Measurements from ENCODE around the gene BRD3.
A peak's percentile ranks its signal among the peaks of the same experiment; 100 is the strongest.

Gene BRD3

DNA sequence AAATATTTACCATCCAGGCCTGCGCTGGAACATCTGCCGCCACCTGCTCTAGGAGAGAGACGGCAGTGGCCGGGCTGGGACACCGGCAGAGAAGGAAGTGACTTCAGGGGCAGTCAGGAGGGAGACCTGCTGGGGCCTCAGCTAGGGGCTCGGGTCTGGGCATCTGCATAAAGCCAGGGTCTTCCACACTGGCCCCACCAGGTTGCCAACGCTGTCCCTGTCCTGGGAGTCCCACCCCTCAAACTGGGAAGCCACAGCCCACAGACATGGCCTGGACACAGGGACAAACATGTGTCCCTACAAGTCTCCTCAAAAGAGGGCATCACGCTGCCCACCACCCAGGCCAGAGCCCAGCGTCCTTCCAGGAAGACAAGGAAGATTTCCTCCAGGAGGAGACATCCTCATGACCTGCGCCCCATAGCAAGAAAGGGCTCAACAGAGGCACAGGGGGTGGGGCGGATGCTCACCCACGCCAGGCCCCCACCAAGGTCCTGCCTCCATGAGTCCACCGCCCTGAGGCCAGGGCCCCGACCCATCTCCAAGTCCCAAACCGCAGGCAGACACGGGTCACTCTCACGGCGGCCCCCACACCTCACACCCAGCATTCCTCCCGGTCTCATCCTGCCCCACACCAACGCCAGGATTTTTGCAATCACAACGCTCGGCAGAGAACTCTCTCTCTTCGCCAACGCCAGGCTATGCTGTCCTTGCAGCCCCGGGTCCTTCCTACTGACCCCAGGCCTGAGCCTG, 84.7 kb downstream of the BRD3 start:
- TF ChIP-seq, protein P1, sequence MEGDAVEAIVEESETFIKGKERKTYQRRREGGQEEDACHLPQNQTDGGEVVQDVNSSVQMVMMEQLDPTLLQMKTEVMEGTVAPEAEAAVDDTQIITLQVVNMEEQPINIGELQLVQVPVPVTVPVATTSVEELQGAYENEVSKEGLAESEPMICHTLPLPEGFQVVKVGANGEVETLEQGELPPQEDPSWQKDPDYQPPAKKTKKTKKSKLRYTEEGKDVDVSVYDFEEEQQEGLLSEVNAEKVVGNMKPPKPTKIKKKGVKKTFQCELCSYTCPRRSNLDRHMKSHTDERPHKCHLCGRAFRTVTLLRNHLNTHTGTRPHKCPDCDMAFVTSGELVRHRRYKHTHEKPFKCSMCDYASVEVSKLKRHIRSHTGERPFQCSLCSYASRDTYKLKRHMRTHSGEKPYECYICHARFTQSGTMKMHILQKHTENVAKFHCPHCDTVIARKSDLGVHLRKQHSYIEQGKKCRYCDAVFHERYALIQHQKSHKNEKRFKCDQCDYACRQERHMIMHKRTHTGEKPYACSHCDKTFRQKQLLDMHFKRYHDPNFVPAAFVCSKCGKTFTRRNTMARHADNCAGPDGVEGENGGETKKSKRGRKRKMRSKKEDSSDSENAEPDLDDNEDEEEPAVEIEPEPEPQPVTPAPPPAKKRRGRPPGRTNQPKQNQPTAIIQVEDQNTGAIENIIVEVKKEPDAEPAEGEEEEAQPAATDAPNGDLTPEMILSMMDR (IDR thresholded peaks at IDR 0.05; ENCODE audit: poor library complexity, severe bottlenecking): no peak
- peaks cover 27% of the 10 kb centered on the region for H3K36me3 ChIP-seq (ENCODE audit: low read depth)
- no peak overlapping the region for H3K4me3 ChIP-seq (ENCODE audit: severe bottlenecking)
- H3K9me3 ChIP-seq (ENCODE audit: severe bottlenecking): no peaks in the 10 kb centered on the region
- no peaks in the 10 kb centered on the region for H3K27me3 ChIP-seq (ENCODE audit: insufficient read depth, poor library complexity, severe bottlenecking)
- ATAC-seq (ENCODE audit: low read depth) (no peak), DNase-seq (ENCODE audit: low spot score) (peak; percentile 57)
- no peak overlapping the region for H3K27ac ChIP-seq (ENCODE audit: poor library complexity, severe bottlenecking)
- no peaks in the 10 kb centered on the region for H3K4me1 ChIP-seq (ENCODE audit: insufficient read depth, poor library complexity, severe bottlenecking)

DNA sequence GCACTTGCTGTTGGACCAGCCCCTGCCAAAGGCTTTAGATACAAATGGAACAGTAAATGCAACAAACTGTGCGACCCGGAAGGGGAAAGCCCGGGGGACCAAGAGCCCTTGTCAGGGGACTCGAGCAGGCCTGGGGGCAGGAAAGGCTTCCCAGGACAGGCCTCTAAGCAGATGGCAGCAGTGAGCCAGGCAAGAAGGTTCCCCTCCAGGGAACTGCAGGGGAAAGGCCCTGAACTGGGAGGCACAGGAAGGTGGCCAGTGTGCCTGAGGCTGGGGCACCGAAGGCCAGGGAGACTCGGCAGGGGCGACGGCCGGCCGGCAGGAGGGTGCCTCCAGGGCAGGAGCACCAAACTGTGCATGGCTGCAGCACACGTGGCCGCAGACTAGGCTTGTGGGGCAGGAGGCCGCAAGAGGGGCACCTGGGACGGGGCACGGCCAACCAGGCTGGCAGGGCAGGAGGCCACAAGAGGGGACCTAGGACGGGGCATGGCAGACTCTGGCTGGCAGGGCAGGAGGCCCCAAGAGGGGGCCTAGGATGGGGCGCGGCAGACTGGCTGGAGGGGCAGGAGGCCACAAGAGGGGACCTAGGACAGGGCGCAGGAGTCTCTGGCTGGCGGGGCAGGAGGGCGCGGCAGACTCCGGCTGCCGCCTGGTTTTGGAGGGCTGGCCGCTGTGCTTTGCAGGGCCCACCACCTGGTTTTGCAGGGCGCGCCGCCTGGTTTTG, 85.7 kb downstream of the BRD3 start:
- TF ChIP-seq, protein P1 (IDR thresholded peaks at IDR 0.05; ENCODE audit: poor library complexity, severe bottlenecking): no peak
- ATAC-seq (ENCODE audit: low read depth) (no peak), DNase-seq (ENCODE audit: low spot score) (peak; percentile 45)
- H3K27ac ChIP-seq (ENCODE audit: poor library complexity, severe bottlenecking): no peak overlapping the region
- no peak overlapping the region for H3K4me3 ChIP-seq (ENCODE audit: severe bottlenecking)
- H3K36me3 ChIP-seq (ENCODE audit: low read depth): peaks cover 21% of the 10 kb centered on the region
- H3K27me3 ChIP-seq (ENCODE audit: insufficient read depth, poor library complexity, severe bottlenecking): no peaks in the 10 kb centered on the region
- no peaks in the 10 kb centered on the region for H3K9me3 ChIP-seq (ENCODE audit: severe bottlenecking)
- H3K4me1 ChIP-seq (ENCODE audit: insufficient read depth, poor library complexity, severe bottlenecking): no peaks in the 10 kb centered on the region

DNA sequence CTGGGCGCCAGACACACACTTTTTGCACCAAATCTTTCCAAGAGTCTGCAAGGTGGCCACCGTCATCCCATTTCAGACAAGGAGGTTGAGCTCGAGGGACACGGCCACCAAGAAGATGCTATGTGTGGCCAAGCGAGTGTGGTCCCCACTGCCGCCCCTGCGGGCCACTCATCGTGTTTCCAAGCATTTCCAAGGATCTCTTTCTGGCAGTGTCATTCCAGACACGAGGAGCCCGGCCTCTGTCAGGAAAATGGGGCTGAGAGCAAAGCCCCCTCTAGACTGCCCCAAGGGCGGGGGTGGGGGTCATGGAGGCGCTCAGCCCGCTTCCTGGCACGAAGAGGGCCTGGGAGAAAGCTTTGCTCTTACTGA, 86.3 kb downstream of the BRD3 start:
- no peak overlapping the region for H3K27ac ChIP-seq (ENCODE audit: poor library complexity, severe bottlenecking)
- TF ChIP-seq, protein P1 (IDR thresholded peaks at IDR 0.05; ENCODE audit: poor library complexity, severe bottlenecking): no peak
- H3K4me3 ChIP-seq (ENCODE audit: severe bottlenecking): no peak overlapping the region
- no peak for ATAC-seq (ENCODE audit: low read depth)
- H3K4me1 ChIP-seq (ENCODE audit: insufficient read depth, poor library complexity, severe bottlenecking): no peaks in the 10 kb centered on the region
- no peaks in the 10 kb centered on the region for H3K27me3 ChIP-seq (ENCODE audit: insufficient read depth, poor library complexity, severe bottlenecking)
- no peaks in the 10 kb centered on the region for H3K9me3 ChIP-seq (ENCODE audit: severe bottlenecking)
- DNase-seq (ENCODE audit: low spot score): peak; percentile 54
- peaks cover 19% of the 10 kb centered on the region for H3K36me3 ChIP-seq (ENCODE audit: low read depth)

DNA sequence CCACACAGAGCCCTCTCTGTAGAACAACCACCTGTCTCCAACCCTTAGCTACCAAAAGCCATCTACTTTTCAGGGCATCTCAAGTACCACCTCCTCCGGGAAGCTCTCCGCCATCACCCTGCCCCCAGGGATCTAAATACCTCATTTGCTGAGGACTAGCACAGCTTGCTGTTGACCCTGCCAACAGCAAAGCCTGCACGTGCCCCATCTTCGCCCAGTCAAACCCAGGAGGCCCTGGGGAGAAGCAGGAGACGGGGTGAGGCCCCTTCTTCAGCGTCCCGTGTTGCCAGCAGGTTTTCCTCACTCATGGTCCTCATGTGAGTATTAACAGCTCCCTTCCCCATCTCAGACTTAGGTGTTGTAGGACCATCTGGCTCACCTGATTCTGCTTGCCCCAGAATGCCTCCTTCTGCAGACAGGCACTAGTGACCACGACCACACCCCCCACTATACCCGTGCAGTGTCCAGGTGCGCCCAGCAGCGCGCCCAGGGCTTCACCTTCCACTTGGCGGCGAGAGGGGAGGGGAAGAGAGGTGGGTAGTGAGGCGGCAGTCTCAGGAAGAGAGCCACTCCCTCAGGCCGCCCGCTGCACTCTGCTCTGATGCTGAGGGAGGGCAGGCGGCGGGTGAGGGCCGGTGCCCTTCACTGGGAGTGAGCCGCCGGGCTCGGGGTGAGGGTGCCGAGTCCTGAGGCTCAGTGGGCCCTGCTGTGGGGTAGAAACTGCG, 86.8 kb downstream of the BRD3 start:
- peak; percentile 47 for DNase-seq (ENCODE audit: low spot score)
- peaks cover 16% of the 10 kb centered on the region for H3K36me3 ChIP-seq (ENCODE audit: low read depth)
- H3K27me3 ChIP-seq (ENCODE audit: insufficient read depth, poor library complexity, severe bottlenecking): no peaks in the 10 kb centered on the region
- no peak overlapping the region for H3K27ac ChIP-seq (ENCODE audit: poor library complexity, severe bottlenecking)
- H3K4me1 ChIP-seq (ENCODE audit: insufficient read depth, poor library complexity, severe bottlenecking): no peaks in the 10 kb centered on the region
- ATAC-seq (ENCODE audit: low read depth): no peak
- no peaks in the 10 kb centered on the region for H3K9me3 ChIP-seq (ENCODE audit: severe bottlenecking)
- TF ChIP-seq, protein P1 (IDR thresholded peaks at IDR 0.05; ENCODE audit: poor library complexity, severe bottlenecking): no peak
- no peak overlapping the region for H3K4me3 ChIP-seq (ENCODE audit: severe bottlenecking)
